ENCODE results near the gene PDE1A.

PDE1A gene

GRCh38 chr2:182372661-182373060 is 54.2 kb downstream of the PDE1A start:
- no peak overlapping the region for H3K4me3 ChIP-seq (ENCODE audit: low read length)
- TF ChIP-seq EZH2phosphoT487 (IDR thresholded peaks at IDR 0.05; ENCODE audit: borderline replicate concordance, low read length): no peak
- TF ChIP-seq, protein P1, sequence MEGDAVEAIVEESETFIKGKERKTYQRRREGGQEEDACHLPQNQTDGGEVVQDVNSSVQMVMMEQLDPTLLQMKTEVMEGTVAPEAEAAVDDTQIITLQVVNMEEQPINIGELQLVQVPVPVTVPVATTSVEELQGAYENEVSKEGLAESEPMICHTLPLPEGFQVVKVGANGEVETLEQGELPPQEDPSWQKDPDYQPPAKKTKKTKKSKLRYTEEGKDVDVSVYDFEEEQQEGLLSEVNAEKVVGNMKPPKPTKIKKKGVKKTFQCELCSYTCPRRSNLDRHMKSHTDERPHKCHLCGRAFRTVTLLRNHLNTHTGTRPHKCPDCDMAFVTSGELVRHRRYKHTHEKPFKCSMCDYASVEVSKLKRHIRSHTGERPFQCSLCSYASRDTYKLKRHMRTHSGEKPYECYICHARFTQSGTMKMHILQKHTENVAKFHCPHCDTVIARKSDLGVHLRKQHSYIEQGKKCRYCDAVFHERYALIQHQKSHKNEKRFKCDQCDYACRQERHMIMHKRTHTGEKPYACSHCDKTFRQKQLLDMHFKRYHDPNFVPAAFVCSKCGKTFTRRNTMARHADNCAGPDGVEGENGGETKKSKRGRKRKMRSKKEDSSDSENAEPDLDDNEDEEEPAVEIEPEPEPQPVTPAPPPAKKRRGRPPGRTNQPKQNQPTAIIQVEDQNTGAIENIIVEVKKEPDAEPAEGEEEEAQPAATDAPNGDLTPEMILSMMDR (IDR thresholded peaks at IDR 0.05; ENCODE audit: low read depth, low read length, poor library complexity, severe bottlenecking): no peak
- H3K9me3 ChIP-seq (ENCODE audit: control insufficient read depth, insufficient read depth, low read length): no peaks in the 10 kb centered on the region
- H3F3A ChIP-seq (ENCODE audit: control insufficient read depth, insufficient read depth): no peaks in the 10 kb centered on the region
- H3K9me2 ChIP-seq (replicated peaks; ENCODE audit: control insufficient read depth, low read length): no peaks in the 10 kb centered on the region
- H3K27ac ChIP-seq (ENCODE audit: low read depth, low read length): no peak overlapping the region
- no peaks in the 10 kb centered on the region for H3K36me3 ChIP-seq (ENCODE audit: control insufficient read depth, low read length)
- H3K4me1 ChIP-seq (ENCODE audit: control insufficient read depth, low read length): no peaks in the 10 kb centered on the region
- H4K20me1 ChIP-seq (ENCODE audit: control insufficient read depth, insufficient read depth, low read depth, low read length): no peaks in the 10 kb centered on the region
- H3K27me3 ChIP-seq (ENCODE audit: control insufficient read depth, low read length): no peaks in the 10 kb centered on the region
- no peak overlapping the region for H3K4me2 ChIP-seq (ENCODE audit: low read length)
- H3K79me2 ChIP-seq (ENCODE audit: control insufficient read depth, low read length): no peaks in the 10 kb centered on the region

DNA sequence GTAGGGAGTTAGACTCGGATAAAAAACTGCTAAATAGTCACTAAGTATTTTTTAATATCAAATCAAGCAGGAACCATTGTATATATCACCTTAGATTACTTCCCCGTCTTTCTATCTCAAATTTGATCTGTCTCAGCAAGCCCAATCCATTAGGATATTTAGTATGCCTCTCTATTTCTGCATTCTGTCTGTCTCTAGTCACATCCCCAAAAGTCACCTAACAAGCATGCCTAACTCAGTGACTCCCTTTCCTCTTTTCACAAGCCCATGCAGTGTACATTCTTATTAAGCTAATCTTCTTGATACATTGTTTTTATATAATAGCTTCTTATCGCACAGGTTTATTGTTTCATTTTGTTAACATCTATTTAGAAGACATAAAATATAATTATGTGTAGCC is 57.8 kb downstream of the PDE1A start:
- H3K4me3 ChIP-seq (ENCODE audit: low read length): no peak overlapping the region
- no peak overlapping the region for H3K27ac ChIP-seq (ENCODE audit: low read depth, low read length)
- H3K36me3 ChIP-seq (ENCODE audit: control insufficient read depth, low read length): no peaks in the 10 kb centered on the region
- H3K9me2 ChIP-seq (replicated peaks; ENCODE audit: control insufficient read depth, low read length): no peaks in the 10 kb centered on the region
- no peaks in the 10 kb centered on the region for H3F3A ChIP-seq (ENCODE audit: control insufficient read depth, insufficient read depth)
- no peaks in the 10 kb centered on the region for H3K27me3 ChIP-seq (ENCODE audit: control insufficient read depth, low read length)
- H3K79me2 ChIP-seq (ENCODE audit: control insufficient read depth, low read length): no peaks in the 10 kb centered on the region
- no peaks in the 10 kb centered on the region for H4K20me1 ChIP-seq (ENCODE audit: control insufficient read depth, insufficient read depth, low read depth, low read length)
- TF ChIP-seq EZH2phosphoT487 (IDR thresholded peaks at IDR 0.05; ENCODE audit: borderline replicate concordance, low read length): no peak
- TF ChIP-seq, protein P1 (IDR thresholded peaks at IDR 0.05; ENCODE audit: low read depth, low read length, poor library complexity, severe bottlenecking): no peak
- no peaks in the 10 kb centered on the region for H3K9me3 ChIP-seq (ENCODE audit: control insufficient read depth, insufficient read depth, low read length)
- H3K4me2 ChIP-seq (ENCODE audit: low read length): no peak overlapping the region
- H3K4me1 ChIP-seq (ENCODE audit: control insufficient read depth, low read length): no peaks in the 10 kb centered on the region

DNA sequence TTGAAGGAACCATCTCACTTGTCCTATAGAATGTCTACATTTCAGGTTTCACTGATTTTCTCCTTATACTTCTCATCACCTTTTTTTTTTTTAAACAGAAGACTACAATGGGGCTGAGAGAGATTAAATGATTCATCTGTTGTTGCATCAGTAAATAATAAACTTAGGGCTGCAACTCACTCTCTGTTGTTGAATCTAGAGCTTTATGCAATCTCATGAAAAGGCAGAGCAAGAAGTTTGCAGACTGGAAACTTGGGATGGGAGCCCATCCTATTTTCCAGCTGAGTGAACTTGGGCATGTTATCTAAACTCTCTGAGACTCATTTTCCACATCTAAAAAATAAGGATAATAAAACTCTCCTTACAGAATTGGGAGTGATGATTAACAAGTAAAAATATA is 58.4 kb downstream of the PDE1A start:
- Histone ChIP-seq H3K27ac (ENCODE audit: low read depth, low read length) (no peak overlapping the region), H3K9me3 (ENCODE audit: control insufficient read depth, insufficient read depth, low read length) (no peaks in the 10 kb centered on the region), H4K20me1 (ENCODE audit: control insufficient read depth, insufficient read depth, low read depth, low read length) (no peaks in the 10 kb centered on the region), H3K36me3 (ENCODE audit: control insufficient read depth, low read length) (no peaks in the 10 kb centered on the region), H3K4me2 (ENCODE audit: low read length) (no peak overlapping the region), H3K27me3 (ENCODE audit: control insufficient read depth, low read length) (no peaks in the 10 kb centered on the region), H3F3A (ENCODE audit: control insufficient read depth, insufficient read depth) (no peaks in the 10 kb centered on the region), H3K4me3 (ENCODE audit: low read length) (no peak overlapping the region), H3K79me2 (ENCODE audit: control insufficient read depth, low read length) (no peaks in the 10 kb centered on the region), H3K9me2 (replicated peaks; ENCODE audit: control insufficient read depth, low read length) (no peaks in the 10 kb centered on the region), H3K4me1 (ENCODE audit: control insufficient read depth, low read length) (no peaks in the 10 kb centered on the region)
- TF ChIP-seq, protein P1 (IDR thresholded peaks at IDR 0.05; ENCODE audit: low read depth, low read length, poor library complexity, severe bottlenecking): no peak
- no peak for TF ChIP-seq EZH2phosphoT487 (IDR thresholded peaks at IDR 0.05; ENCODE audit: borderline replicate concordance, low read length)

- Histone ChIP-seq H3K27me3 (ENCODE audit: control insufficient read depth, low read length) (no peaks in the 10 kb centered on the region), H3K79me2 (ENCODE audit: control insufficient read depth, low read length) (no peaks in the 10 kb centered on the region), H3K4me2 (ENCODE audit: low read length) (no peak overlapping the region), H3F3A (ENCODE audit: control insufficient read depth, insufficient read depth) (no peaks in the 10 kb centered on the region), H3K4me1 (ENCODE audit: control insufficient read depth, low read length) (no peaks in the 10 kb centered on the region), H3K27ac (ENCODE audit: low read depth, low read length) (no peak overlapping the region), H3K9me3 (ENCODE audit: control insufficient read depth, insufficient read depth, low read length) (no peaks in the 10 kb centered on the region), H4K20me1 (ENCODE audit: control insufficient read depth, insufficient read depth, low read depth, low read length) (no peaks in the 10 kb centered on the region), H3K36me3 (ENCODE audit: control insufficient read depth, low read length) (no peaks in the 10 kb centered on the region), H3K9me2 (replicated peaks; ENCODE audit: control insufficient read depth, low read length) (no peaks in the 10 kb centered on the region), H3K4me3 (ENCODE audit: low read length) (no peak overlapping the region)
- TF ChIP-seq EZH2phosphoT487 (IDR thresholded peaks at IDR 0.05; ENCODE audit: borderline replicate concordance, low read length): no peak
- TF ChIP-seq, protein P1 (IDR thresholded peaks at IDR 0.05; ENCODE audit: low read depth, low read length, poor library complexity, severe bottlenecking): no peak
Observed at GRCh38 chr2:182367401-182367800, 59.4 kb downstream of the PDE1A start.

Measured in DOHH2 (cell line).